ENCODE data around the gene CSF1R.
"Not testable (repeated sequence)": the region's sequence is repeated elsewhere in the genome, so short reads cannot be mapped to it uniquely, and the experiment has no call there.

The CSF1R gene

GRCh38 chr5:150052956-150053712, 33.2 kb downstream of the CSF1R start:
- no peak for TF ChIP-seq CTCF (IDR thresholded peaks at IDR 0.05; ENCODE audit: low read depth, low read length, missing control alignments)
- H3K4me3 ChIP-seq (replicated peaks; ENCODE audit: low read depth, low read length), result no peak overlapping the region
- DNase-seq (ENCODE audit: extremely low read depth, low read depth), result peak; percentile 42

- DNase-seq (ENCODE audit: extremely low read depth, low read depth), result no peak
- TF ChIP-seq CTCF (IDR thresholded peaks at IDR 0.05; ENCODE audit: low read depth, low read length, missing control alignments), result no peak
- H3K4me3 ChIP-seq (replicated peaks; ENCODE audit: low read depth, low read length), result no peak overlapping the region
Measured at GRCh38 chr5:150052226-150052955, 34.0 kb downstream of the CSF1R start.

- TF ChIP-seq CTCF (IDR thresholded peaks at IDR 0.05; ENCODE audit: low read depth, low read length, missing control alignments), result no peak
- H3K4me3 ChIP-seq (replicated peaks; ENCODE audit: low read depth, low read length), result no peak overlapping the region
- no peak for DNase-seq (ENCODE audit: extremely low read depth, low read depth)
Measured at GRCh38 chr5:150051657-150052195, 34.6 kb downstream of the CSF1R start.

- not testable (repeated sequence) for DNase-seq (ENCODE audit: extremely low read depth, low read depth); H3K4me3 ChIP-seq (replicated peaks; ENCODE audit: low read depth, low read length)
Measured at GRCh38 chr5:150050172-150050811, 36.1 kb downstream of the CSF1R start.

GRCh38 chr5:150046031-150046430, 40.3 kb downstream of the CSF1R start:
- no peak for TF ChIP-seq CTCF (IDR thresholded peaks at IDR 0.05; ENCODE audit: low read depth, low read length, missing control alignments)
- H3K4me3 ChIP-seq (replicated peaks; ENCODE audit: low read depth, low read length), result no peak overlapping the region
- no peak for DNase-seq (ENCODE audit: extremely low read depth, low read depth)

GRCh38 chr5:150045549-150045948, 40.8 kb downstream of the CSF1R start:
- H3K4me3 ChIP-seq (replicated peaks; ENCODE audit: low read depth, low read length), result no peak overlapping the region
- no peak for TF ChIP-seq CTCF (IDR thresholded peaks at IDR 0.05; ENCODE audit: low read depth, low read length, missing control alignments)
- DNase-seq (ENCODE audit: extremely low read depth, low read depth), result no peak

- no peak for DNase-seq (ENCODE audit: extremely low read depth, low read depth)
- TF ChIP-seq CTCF (IDR thresholded peaks at IDR 0.05; ENCODE audit: low read depth, low read length, missing control alignments), result no peak
- H3K4me3 ChIP-seq (replicated peaks; ENCODE audit: low read depth, low read length), result no peak overlapping the region
Measured at GRCh38 chr5:150044712-150045111, 41.6 kb downstream of the CSF1R start.
